Stimulated activated CD4-positive, alpha-beta T cell treated with anti-CD3 and anti-CD28 coated beads, Interleukin-1b, Interleukin-23, amount 100 ng/mL, for 1 hour (primary cell): ENCODE results near the gene MYO1G.

Source experiments
- DNase-seq, 2 donors: peaks; one replicate each; pipeline ENCODE4 v3.0.0-alpha.2; 2020; ENCODE audit warnings: low read depth in 2 of 2

The MYO1G gene

DNA sequence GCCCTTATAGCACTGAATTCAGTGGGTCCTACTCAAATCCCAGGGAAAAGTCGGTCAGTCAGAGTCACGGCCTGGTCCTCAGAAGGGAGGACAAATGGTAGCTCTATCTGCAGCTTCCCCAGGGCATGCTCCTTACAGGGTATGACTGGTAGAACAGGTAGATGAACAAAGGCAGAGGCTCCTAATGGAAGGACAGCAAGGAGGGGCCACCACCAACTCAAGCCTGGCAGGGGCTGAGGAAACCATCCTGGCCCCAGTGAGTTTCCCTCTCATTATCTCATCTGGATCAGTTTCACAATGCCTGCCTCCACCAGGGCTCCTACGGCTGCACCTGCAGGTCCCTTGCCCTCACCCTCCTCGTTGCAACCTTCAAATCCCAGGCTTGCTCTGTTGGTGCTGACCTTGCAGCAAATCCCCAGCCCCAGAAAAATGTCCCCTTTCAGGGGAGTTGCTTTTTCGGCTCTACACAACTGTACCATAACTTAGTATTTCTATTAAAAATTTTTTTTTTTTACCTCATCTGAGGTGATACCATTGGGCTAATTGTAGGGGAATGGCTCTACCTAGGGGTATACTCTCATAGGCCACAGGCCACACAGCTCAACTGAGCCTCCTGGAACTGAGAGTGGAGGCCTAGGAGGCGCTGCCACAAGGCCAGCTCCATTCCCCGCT, 2.4 kb upstream of the MYO1G start:
- DNase-seq = no peak

- no peak for DNase-seq
Observed at GRCh38 chr7:44980393-44981034, 1.7 kb upstream of the MYO1G start.

DNA sequence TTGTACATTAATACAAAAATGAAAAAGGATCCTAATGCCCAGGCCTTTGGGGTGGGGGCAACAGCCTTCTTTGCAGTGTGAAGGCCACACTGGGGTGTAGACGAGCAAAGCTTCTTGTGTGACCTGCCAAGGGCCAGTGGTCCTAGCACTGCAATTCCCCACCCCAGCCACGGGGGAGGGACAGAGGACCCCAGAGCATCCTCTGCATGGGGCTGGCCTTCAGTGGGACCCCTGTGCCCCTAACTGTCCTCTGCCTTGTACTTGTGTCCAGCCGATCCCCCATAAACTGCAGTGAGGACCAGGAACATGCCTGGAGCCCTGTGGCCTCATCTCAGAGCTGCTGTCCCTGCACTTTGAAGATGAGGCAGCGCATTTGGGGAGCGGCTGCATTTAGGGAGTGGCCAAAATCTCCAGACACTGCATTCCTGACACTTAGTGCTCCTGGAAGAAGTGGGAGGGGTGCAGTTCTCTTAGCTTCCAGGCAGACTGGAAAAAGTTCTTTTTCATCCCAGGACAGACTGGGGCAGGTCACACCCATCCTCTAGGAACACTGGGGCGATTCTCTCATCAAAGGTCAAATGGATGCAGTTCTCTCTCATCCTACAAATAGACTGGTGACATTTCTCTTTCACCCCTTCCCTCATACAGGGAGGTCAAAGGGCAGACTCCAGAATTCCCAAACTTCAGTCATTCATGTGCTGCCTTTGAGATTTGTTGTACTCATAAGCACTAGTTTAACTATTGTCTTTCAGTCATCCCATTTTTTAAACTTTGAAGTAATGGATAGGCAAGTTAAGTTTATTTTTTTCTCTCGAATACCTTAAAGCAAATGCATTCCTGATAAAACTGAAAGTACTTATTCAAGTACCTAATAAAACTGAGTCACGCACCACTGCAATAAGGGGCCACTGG, 922 bp upstream of the MYO1G start:
- DNase-seq = no peak

- no peak for DNase-seq
Observed at GRCh38 chr7:44977959-44978335, 868 bp downstream of the MYO1G start.

- DNase-seq = peak in 1 of 2 donors; percentile 41
Observed at GRCh38 chr7:44977304-44977958, 1.4 kb downstream of the MYO1G start.

- no peak for DNase-seq
Observed at GRCh38 chr7:44976746-44977196, 2.0 kb downstream of the MYO1G start.

DNA sequence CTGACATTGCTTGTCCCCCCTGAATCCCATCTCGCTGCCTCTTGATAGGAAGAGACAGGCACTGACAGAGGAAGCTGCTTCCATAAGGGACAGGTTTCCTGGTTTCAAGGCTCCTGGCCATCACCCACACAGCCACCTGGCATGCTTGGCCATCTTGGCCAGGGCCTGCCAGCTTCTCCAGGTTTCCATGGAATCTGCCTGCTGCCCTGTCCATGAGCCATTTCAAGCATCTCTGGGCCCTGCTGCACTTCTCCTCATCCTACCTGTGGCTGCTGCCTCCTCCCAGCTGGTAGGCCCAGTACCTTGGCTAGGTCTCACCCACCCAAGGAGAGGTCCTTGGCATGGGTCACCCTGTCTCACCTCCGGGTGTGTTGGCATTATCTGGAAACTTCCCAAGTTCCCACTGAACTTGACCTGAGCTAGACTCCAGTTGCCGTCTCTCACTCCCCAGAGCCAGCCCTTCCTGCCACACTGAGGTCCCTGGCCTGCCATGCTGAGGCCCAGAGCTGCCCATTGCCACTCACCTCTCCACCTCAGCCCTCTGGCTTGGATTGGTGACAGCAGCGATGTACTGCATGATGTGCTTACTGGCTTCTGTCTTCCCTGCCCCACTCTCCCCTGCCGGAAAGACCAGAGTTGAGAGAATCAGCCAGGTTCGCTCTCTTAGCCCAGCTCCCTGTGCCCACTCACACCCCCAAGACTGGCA, 2.6 kb downstream of the MYO1G start:
- no peak for DNase-seq

GRCh38 chr7:44975331-44976039, 3.3 kb downstream of the MYO1G start:
- DNase-seq = no peak

DNA sequence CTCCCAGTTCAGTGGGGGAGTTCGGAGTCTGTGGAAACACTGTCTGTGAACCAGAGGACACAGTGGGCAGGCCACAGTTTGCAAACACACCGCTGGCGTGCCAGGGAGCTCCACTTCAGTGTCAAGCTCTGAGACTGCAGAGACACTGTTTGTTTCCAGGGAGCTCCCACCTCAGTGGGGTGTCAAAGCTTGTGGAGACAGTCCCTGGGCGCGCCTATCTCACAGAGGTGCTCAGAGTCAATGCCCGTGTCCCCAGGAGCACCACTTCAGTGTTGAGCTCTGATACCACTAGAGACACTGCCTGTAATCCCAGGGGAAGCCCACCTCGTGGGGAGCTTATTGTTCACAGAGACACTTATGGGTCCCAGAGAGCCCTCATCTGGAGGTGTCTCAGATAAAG, 4.3 kb downstream of the MYO1G start:
- no peak for DNase-seq

- peak in 1 of 2 donors; percentile 41 for DNase-seq
Observed at GRCh38 chr7:44973610-44974401, 5.0 kb downstream of the MYO1G start.

DNA sequence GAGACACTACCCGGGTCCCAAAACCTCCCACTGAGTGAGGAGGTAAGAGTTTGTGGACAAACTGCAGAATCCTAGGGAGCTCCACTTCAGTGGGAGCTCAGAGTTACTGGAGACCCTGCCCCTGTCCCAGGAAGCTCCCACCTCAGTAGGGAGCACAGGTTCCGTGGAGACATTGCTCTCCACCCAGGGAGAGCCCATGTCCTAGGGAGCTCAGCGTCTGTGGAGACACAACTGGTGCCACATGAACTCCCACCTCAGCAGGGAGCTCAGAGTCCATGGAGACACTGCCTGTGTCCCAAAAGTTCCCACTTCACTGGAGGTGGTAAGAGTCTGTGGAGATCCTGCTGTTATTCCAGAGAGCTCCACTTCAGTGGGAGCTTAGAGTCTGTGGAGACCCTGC, 6.3 kb downstream of the MYO1G start:
- no peak for DNase-seq

- no peak for DNase-seq
Observed at GRCh38 chr7:44971902-44972441, 6.8 kb downstream of the MYO1G start.

DNA sequence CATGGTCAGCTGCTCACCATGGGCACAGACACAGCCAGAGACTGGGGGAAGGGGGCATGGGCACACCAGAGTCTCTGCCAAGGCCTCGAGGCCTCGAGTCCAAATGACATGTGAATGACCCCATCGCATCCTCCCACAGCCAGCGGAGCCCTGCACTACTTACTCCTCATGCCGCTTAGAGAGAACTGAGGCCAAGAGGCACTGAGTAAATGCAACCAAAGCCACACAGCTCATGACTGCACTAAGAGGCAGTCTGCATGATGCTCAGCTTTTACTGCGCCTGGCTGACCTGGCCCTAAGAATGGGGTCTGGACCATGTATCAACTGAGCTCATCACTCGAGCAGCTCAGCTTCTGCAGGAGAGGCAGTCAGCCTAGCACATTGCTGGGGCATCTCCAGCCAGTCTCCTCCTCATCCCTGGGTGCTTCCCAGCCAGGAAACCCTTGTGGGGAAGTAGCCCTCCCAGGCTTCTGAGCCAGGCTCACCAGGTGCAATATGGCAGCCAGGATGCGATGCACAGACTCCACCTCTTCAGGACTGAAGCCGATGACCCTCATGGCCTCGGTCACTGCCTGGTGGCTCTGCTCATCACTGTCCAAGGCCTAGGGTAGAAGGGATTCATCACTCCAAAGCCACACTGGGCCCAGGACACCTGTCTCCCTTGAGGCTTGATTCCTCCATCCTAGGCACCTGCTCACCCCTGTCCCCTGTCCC, 7.5 kb downstream of the MYO1G start:
- no peak for DNase-seq

GRCh38 chr7:44970523-44971051, 8.2 kb downstream of the MYO1G start:
- DNase-seq = no peak

GRCh38 chr7:44969701-44970522, 8.9 kb downstream of the MYO1G start:
- no peak for DNase-seq

- DNase-seq = no peak
Observed at GRCh38 chr7:44969049-44969700, 9.6 kb downstream of the MYO1G start.
